Lower lobe of right lung (tissue), 2 donors: ENCODE results near the gene PFKFB1. TPM values are rescaled to one million over a fixed set of nuclear protein-coding genes. Genes with fewer than 3 reads are reported as not detected.

Experiments used
- ATAC-seq, 2 donors: fragments of 200-7000 bp; cut with Tn5 transposase; one replicate each; pipeline ENCODE4 v1.9.1; 2020 to 2022; ENCODE audit warnings: mild to moderate bottlenecking in 2 of 2, moderate library complexity in 2 of 2
- DNase-seq: peaks from one replicate; pipeline ENCODE4 v3.0.0-alpha.2; 2020
- H3K27ac ChIP-seq: fragments of 200-600 bp; one replicate; pipeline ENCODE4 v1.8.0; 2022
- H3K27me3 ChIP-seq: fragments of 200-600 bp; one replicate; pipeline ENCODE4 v1.8.0; 2022; ENCODE audit warnings: low read depth
- H3K36me3 ChIP-seq: fragments of 200-600 bp; one replicate; pipeline ENCODE4 v1.8.0; 2022; ENCODE audit warnings: mild to moderate bottlenecking
- H3K4me1 ChIP-seq: fragments of 200-600 bp; one replicate; pipeline ENCODE4 v1.8.0; 2022
- H3K4me3 ChIP-seq: fragments of 200-600 bp; one replicate; pipeline ENCODE4 v1.8.0; 2022; ENCODE audit warnings: mild to moderate bottlenecking
- H3K9me3 ChIP-seq: fragments of 200-600 bp; one replicate; pipeline ENCODE4 v1.8.0; 2022
- CTCF ChIP-seq: fragments of 200-600 bp; IDR thresholded peaks from one replicate; pipeline ENCODE4 v1.8.0; 2022; ENCODE audit warnings: antibody characterized with exemption, mild to moderate bottlenecking
- intact Hi-C: fragments of 100-400 bp; cut with DNase I; formaldehyde crosslinking; loops from one replicate; pipeline ENCODE4 v1.11.0; 2022
- total RNA-seq: library from RNA; stranded (reverse); fragmentation: NEBNext Ultra II Directional; extraction: Animal tissue kit (Norgen Biotek cat#: 25700); gene quantifications from one replicate; pipeline ENCODE4 v1.2.1, GENCODE V29; 2021
- donor health status: DM: no; HTN: yes; CAD: no; lungs with severe emphysema.

PFKFB1 gene
- total RNA-seq, 1 donor from 2014 or later, result 0.27 TPM

DNA sequence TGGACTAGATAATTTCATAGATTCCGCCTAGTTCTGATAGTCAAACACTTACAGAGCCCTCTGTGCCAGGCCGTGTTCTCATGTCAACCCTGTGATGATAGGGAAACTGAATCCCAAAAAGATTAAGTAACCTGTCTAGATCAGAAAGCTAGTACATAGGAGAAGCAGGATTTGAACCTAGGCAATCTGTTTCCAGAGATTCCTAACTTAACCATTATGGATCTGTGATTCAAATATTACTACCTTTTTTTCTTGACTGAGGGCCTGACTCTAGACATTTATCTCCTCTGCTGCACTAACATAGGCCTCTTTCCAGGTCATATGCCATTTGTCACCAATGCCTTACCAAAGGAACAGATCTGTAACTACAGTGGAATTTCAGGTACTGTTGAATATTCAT, 35.3 kb upstream of the PFKFB1 start:
- DNase-seq (no peak), ATAC-seq (no peak)
- H3K36me3 ChIP-seq, result no peaks in the 10 kb centered on the region
- no peaks in the 10 kb centered on the region for H3K9me3 ChIP-seq
- no peak for TF ChIP-seq CTCF
- intact Hi-C loops, result no loop called here
- no peak overlapping the region for H3K27ac ChIP-seq
- H3K4me3 ChIP-seq, result no peak overlapping the region
- H3K4me1 ChIP-seq, result no peaks in the 10 kb centered on the region
- H3K27me3 ChIP-seq, result no peaks in the 10 kb centered on the region

- Histone ChIP-seq H3K4me3 (no peak overlapping the region), H3K4me1 (no peaks in the 10 kb centered on the region), H3K9me3 (no peaks in the 10 kb centered on the region), H3K36me3 (no peaks in the 10 kb centered on the region), H3K27ac (no peak overlapping the region), H3K27me3 (no peaks in the 10 kb centered on the region)
- DNase-seq (no peak), ATAC-seq (no peak)
- intact Hi-C loops, result no loop called here
- no peak for TF ChIP-seq CTCF
Observed at GRCh38 chrX:55028611-55029010, 34.6 kb upstream of the PFKFB1 start.

GRCh38 chrX:55028040-55028439, 34.1 kb upstream of the PFKFB1 start:
- Histone ChIP-seq H3K4me1 (no peaks in the 10 kb centered on the region), H3K36me3 (no peaks in the 10 kb centered on the region), H3K27me3 (no peaks in the 10 kb centered on the region), H3K4me3 (no peak overlapping the region), H3K9me3 (no peaks in the 10 kb centered on the region), H3K27ac (no peak overlapping the region)
- intact Hi-C loops, result no loop called here
- DNase-seq (no peak), ATAC-seq (no peak)
- TF ChIP-seq CTCF, result no peak

DNA sequence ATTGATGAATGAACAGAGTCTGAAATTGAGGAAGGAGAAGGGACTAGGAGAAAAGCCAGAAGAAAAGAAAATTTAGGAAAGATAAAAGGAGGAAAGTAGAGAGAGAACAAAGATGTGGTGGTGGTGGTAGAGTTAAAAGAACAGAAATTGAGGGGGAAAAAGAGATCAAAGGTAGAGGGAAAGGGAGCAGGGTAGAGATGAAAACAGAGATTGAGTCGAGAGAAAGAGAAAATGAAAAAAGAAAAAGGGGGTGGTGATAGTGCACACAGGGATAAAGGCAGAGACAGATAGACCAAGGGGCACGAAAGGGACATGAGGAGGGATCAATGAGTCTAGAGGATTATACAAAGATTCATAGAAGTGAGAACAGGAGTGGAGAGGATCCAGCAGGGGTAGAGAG, 32.9 kb upstream of the PFKFB1 start:
- intact Hi-C loops, result no loop called here
- H3K9me3 ChIP-seq, result no peaks in the 10 kb centered on the region
- no peak for TF ChIP-seq CTCF

GRCh38 chrX:55026143-55026542, 32.2 kb upstream of the PFKFB1 start:
- Histone ChIP-seq H3K36me3 (no peaks in the 10 kb centered on the region), H3K27ac (no peak overlapping the region), H3K4me1 (no peaks in the 10 kb centered on the region), H3K27me3 (no peaks in the 10 kb centered on the region), H3K9me3 (no peaks in the 10 kb centered on the region), H3K4me3 (no peak overlapping the region)
- DNase-seq (no peak), ATAC-seq (no peak)
- no peak for TF ChIP-seq CTCF
- intact Hi-C loops, result no loop called here

More for the DNA sequence above, 32.9 kb upstream of the PFKFB1 start:
- H3K4me1 ChIP-seq, result no peaks in the 10 kb centered on the region
- H3K27me3 ChIP-seq, result no peaks in the 10 kb centered on the region
- no peak overlapping the region for H3K4me3 ChIP-seq
- ATAC-seq (no peak), DNase-seq (no peak)
- H3K36me3 ChIP-seq, result no peaks in the 10 kb centered on the region
- H3K27ac ChIP-seq, result no peak overlapping the region

DNA sequence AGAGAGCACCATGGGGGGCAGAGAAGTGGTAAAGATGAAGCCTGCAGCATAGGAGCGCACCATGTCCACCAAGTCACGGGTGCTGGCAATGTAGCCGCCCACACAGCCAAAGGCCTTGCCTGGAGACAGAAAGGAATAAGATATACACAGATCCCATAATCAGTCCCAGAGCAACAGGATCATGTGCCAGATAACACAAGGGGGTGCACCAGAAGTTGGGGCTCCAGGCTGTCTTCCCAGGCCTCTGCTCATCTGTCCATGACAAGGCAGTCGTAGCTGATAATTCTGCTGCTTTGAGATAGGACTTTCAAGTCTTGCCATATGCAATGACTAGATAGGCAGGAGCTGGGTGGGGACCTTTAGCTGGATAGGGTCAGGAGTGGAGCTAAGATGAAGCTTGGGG, 20.9 kb upstream of the PFKFB1 start:
- ATAC-seq (no peak), DNase-seq (no peak)
- no peak for TF ChIP-seq CTCF

More for the DNA sequence above, 20.9 kb upstream of the PFKFB1 start:
- intact Hi-C loops, result no loop called here
- Histone ChIP-seq H3K4me3 (no peak overlapping the region), H3K36me3 (no peaks in the 10 kb centered on the region), H3K9me3 (no peaks in the 10 kb centered on the region), H3K27ac (no peak overlapping the region), H3K27me3 (no peaks in the 10 kb centered on the region), H3K4me1 (no peaks in the 10 kb centered on the region)
